CD14-positive monocyte (primary cell): ENCODE measurements around the gene DEPDC1B. TPM values are rescaled to one million over a fixed set of nuclear protein-coding genes. Genes with fewer than 3 reads are reported as not detected.
"Not testable (repeated sequence)": the region's sequence is repeated elsewhere in the genome, so short reads cannot be mapped to it uniquely, and the experiment has no call there.

Experiments used
- DNase-seq, 3 donors: peaks; one replicate each; pipeline ENCODE4 v3.0.0-alpha.2; 2011 to 2022
- H2AFZ ChIP-seq: 2 replicates; pipeline ENCODE4 v1.6.0; 2012; ENCODE audit warnings: mild to moderate bottlenecking, low read depth, low read length, inconsistent platforms; ENCODE audit not compliant: insufficient read depth, poor library complexity, severe bottlenecking
- H3K27ac ChIP-seq, 2 donors: 1 replicate in 1 of 2; 2 replicates in 1 of 2; pipeline ENCODE4 v1.5.1; 2012 to 2013; ENCODE audit warnings: low read length in 2 of 2, control low read depth in 1 of 2, inconsistent platforms in 1 of 2, low read depth in 1 of 2, mild to moderate bottlenecking in 1 of 2
- H3K27me3 ChIP-seq, 2 donors: one replicate each; pipeline versions ENCODE4 v1.6.0 to v1.6.1; 2011 to 2013; ENCODE audit warnings: low read length in 2 of 2; ENCODE audit not compliant: control insufficient read depth in 2 of 2, insufficient read depth in 2 of 2
- H3K36me3 ChIP-seq, 2 donors: replicated peaks in 1 of 2; 1 replicate in 1 of 2; 2 replicates in 1 of 2; pipeline versions ENCODE4 v1.5.1 to v1.6.1; 2012 to 2013; ENCODE audit warnings: low read length in 2 of 2, control low read depth in 1 of 2, inconsistent platforms in 1 of 2, mild to moderate bottlenecking in 1 of 2; ENCODE audit not compliant: insufficient read depth in 2 of 2, control insufficient read depth in 1 of 2
- H3K4me1 ChIP-seq, 2 donors: 1 replicate in 1 of 2; 2 replicates in 1 of 2; pipeline versions ENCODE4 v1.5.1 to v1.6.1; 2012 to 2013; ENCODE audit warnings: low read length in 2 of 2, control low read depth in 1 of 2, inconsistent platforms in 1 of 2, mild to moderate bottlenecking in 1 of 2, moderate library complexity in 1 of 2; ENCODE audit not compliant: insufficient read depth in 2 of 2, control insufficient read depth in 1 of 2
- H3K4me2 ChIP-seq: replicated peaks from 2 replicates; pipeline ENCODE3; 2012; ENCODE audit warnings: low read length, moderate library complexity, mild to moderate bottlenecking; ENCODE audit not compliant: poor library complexity, severe bottlenecking; ENCODE audit errors: extremely low read depth
- H3K4me3 ChIP-seq, 3 experiments: fragments of 200-600 bp in 1 of 3; sonication (generic) in 1 of 3; replicated peaks in 1 of 3; 1 replicate in 2 of 3; 2 replicates in 1 of 3; pipeline ENCODE4 v1.5.1; 2011 to 2013; ENCODE audit warnings: low read length in 3 of 3, mild to moderate bottlenecking in 3 of 3, control low read depth in 2 of 3, low read depth in 2 of 3, inconsistent platforms in 1 of 3, moderate library complexity in 1 of 3
- H3K79me2 ChIP-seq: 2 replicates; pipeline ENCODE4 v1.6.0; 2012; ENCODE audit warnings: mild to moderate bottlenecking, control low read depth, inconsistent platforms, low read length, moderate library complexity; ENCODE audit not compliant: insufficient read depth
- H3K9ac ChIP-seq: 2 replicates; pipeline ENCODE4 v1.6.0; 2017; ENCODE audit warnings: low read length, mild to moderate bottlenecking; ENCODE audit not compliant: insufficient read depth, poor library complexity, severe bottlenecking
- H3K9me3 ChIP-seq, 2 donors: replicated peaks in 1 of 2; 1 replicate in 1 of 2; 2 replicates in 1 of 2; pipeline versions ENCODE4 v1.5.1 to v1.6.1; 2012 to 2013; ENCODE audit warnings: low read length in 2 of 2, control low read depth in 1 of 2; ENCODE audit not compliant: control insufficient read depth in 1 of 2, insufficient read depth in 1 of 2
- H4K20me1 ChIP-seq: 2 replicates; pipeline ENCODE4 v1.6.0; 2012; ENCODE audit warnings: mild to moderate bottlenecking, low read length, control low read depth, moderate library complexity; ENCODE audit not compliant: insufficient read depth
- H3K27ac Mint-ChIP-seq, 7 donors: one replicate each; pipeline ENCODE4 v1.8.0; 2020; ENCODE audit warnings: mild to moderate bottlenecking in 7 of 7, mixed read lengths in 7 of 7, moderate library complexity in 6 of 7, inconsistent platforms in 2 of 7
- H3K27me3 Mint-ChIP-seq, 3 donors: one replicate each; pipeline ENCODE4 v1.8.0; 2021 to 2022; ENCODE audit warnings: low read depth in 3 of 3, mild to moderate bottlenecking in 3 of 3, mixed read lengths in 3 of 3, moderate library complexity in 3 of 3, inconsistent platforms in 1 of 3
- H3K36me3 Mint-ChIP-seq, 2 donors: one replicate each; pipeline ENCODE4 v1.8.0; 2020; ENCODE audit warnings: mixed read lengths in 2 of 2, inconsistent platforms in 1 of 2, mild to moderate bottlenecking in 1 of 2
- H3K4me1 Mint-ChIP-seq: one replicate; pipeline ENCODE4 v1.8.0; 2020; ENCODE audit warnings: mild to moderate bottlenecking, mixed read lengths
- H3K4me3 Mint-ChIP-seq, 2 donors: one replicate each; pipeline ENCODE4 v1.8.0; 2020; ENCODE audit warnings: mild to moderate bottlenecking in 2 of 2, mixed read lengths in 2 of 2, moderate library complexity in 1 of 2
- H3K9me3 Mint-ChIP-seq, 7 donors: one replicate each; pipeline ENCODE4 v1.8.0; 2020 to 2022; ENCODE audit warnings: mixed read lengths in 7 of 7, mild to moderate bottlenecking in 6 of 7, moderate library complexity in 6 of 7, inconsistent platforms in 2 of 7
- WGBS: methylation state at CpG from one replicate; pipeline ENCODE4 v1.1.5; 2013; ENCODE audit warnings: missing lambda C conversion rate; ENCODE audit not compliant: insufficient coverage; 5-methylcytosine and 5-hydroxymethylcytosine counted together
- intact Hi-C, 2 donors: fragments of 100-400 bp; cut with micrococcal nuclease; formaldehyde crosslinking; loops; one replicate each; pipeline versions ENCODE4 v1.15.0 to v1.15.1; 2023
- polyA plus RNA-seq, 3 donors: library from polyadenylated mRNA; depleted of rRNA in 1 of 3; unstranded in 2 of 3; stranded (reverse) in 1 of 3; fragments of 300-500 nt in 2 of 3; fragments of >200 nt in 1 of 3; fragmentation: Illumina TruSeq in 2 of 3; gene quantifications; 1 replicate in 2 of 3; 2 replicates in 1 of 3; pipeline ENCODE4 v1.2.3, GENCODE V29; 2012 to 2021
- TF ChIP-seq, protein P1 (sequence below): fragments of 200-600 bp; IDR thresholded peaks from one replicate; pipeline ENCODE4 v1.8.0; 2022; ENCODE audit warnings: antibody characterized with exemption, mild to moderate bottlenecking

DEPDC1B gene
- polyA plus RNA-seq, 3 donors = 0.11 to 0.56 (median 0.14) TPM

- Histone ChIP-seq H2AFZ (no peak overlapping the region), H3K79me2 (no peaks in the 10 kb centered on the region), H3K27me3 (no peaks in the 10 kb centered on the region), H3K27ac (no peak overlapping the region), H3K4me2 (no peak overlapping the region), H3K4me1 (no peaks in the 10 kb centered on the region), H3K36me3 (no peaks in the 10 kb centered on the region), H3K9me3 (peaks cover 3 to 13% of the 10 kb centered on the region in 2 donors), H4K20me1 (no peaks in the 10 kb centered on the region), H3K4me3 (no peak overlapping the region), H3K9ac (no peak overlapping the region)
- Mint-ChIP-seq H3K27me3 (peaks cover 1 to 4% (median 1%) of the 10 kb centered on the region in 3 donors), H3K4me3 (no peak overlapping the region), H3K36me3 (no peaks in the 10 kb centered on the region), H3K9me3 (peaks cover 4 to 15% (median 9%) of the 10 kb centered on the region in 7 donors), H3K4me1 (no peaks in the 10 kb centered on the region), H3K27ac (no peak overlapping the region)
- TF ChIP-seq, protein P1, sequence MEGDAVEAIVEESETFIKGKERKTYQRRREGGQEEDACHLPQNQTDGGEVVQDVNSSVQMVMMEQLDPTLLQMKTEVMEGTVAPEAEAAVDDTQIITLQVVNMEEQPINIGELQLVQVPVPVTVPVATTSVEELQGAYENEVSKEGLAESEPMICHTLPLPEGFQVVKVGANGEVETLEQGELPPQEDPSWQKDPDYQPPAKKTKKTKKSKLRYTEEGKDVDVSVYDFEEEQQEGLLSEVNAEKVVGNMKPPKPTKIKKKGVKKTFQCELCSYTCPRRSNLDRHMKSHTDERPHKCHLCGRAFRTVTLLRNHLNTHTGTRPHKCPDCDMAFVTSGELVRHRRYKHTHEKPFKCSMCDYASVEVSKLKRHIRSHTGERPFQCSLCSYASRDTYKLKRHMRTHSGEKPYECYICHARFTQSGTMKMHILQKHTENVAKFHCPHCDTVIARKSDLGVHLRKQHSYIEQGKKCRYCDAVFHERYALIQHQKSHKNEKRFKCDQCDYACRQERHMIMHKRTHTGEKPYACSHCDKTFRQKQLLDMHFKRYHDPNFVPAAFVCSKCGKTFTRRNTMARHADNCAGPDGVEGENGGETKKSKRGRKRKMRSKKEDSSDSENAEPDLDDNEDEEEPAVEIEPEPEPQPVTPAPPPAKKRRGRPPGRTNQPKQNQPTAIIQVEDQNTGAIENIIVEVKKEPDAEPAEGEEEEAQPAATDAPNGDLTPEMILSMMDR = no peak
- 100% methylated on average over 1 of the region's 3 CpGs for WGBS
- intact Hi-C loops = no loop called here
- no peak for DNase-seq
Observed at GRCh38 chr5:60718166-60718892, 18.4 kb upstream of the DEPDC1B start.

GRCh38 chr5:60715201-60715928, 15.4 kb upstream of the DEPDC1B start:
- Mint-ChIP-seq H3K27ac (peak overlapping the region in 1 of 7 donors; percentile 7), H3K9me3 (peaks cover 4 to 18% (median 9%) of the 10 kb centered on the region in 7 donors)
- H3K4me3 Mint-ChIP-seq, DNase-seq, intact Hi-C loops, H3K27me3 Mint-ChIP-seq, H3K27me3 ChIP-seq, H3K79me2 ChIP-seq, H3K4me3 ChIP-seq, H3K4me2 ChIP-seq, H3K4me1 ChIP-seq, H3K4me1 Mint-ChIP-seq, H2AFZ ChIP-seq, H3K27ac ChIP-seq, H3K36me3 Mint-ChIP-seq, H4K20me1 ChIP-seq, H3K36me3 ChIP-seq, H3K9ac ChIP-seq: not testable (repeated sequence)
- no CpG with 5 or more reads among the region's 3 CpGs for WGBS
- H3K9me3 ChIP-seq = peaks cover 3 to 13% of the 10 kb centered on the region in 2 donors
